ENCODE measurements around the gene GTF2H3. TPM values are rescaled to one million over a fixed set of nuclear protein-coding genes. Genes with fewer than 3 reads are reported as not detected.
A peak's percentile ranks its signal among the peaks of the same experiment; 100 is the strongest.
"Not testable (repeated sequence)": the region's sequence is repeated elsewhere in the genome, so short reads cannot be mapped to it uniquely, and the experiment has no call there.

The GTF2H3 gene
- total RNA-seq, 1 donor from 2014 or later = 14.6 TPM

GRCh38 chr12:123603495-123603894 lies 30.1 kb upstream of the GTF2H3 start:
- H3K36me3 ChIP-seq (ENCODE audit: control insufficient read depth in 3 of 3, insufficient read depth in 3 of 3, low read length in 3 of 3) = peaks cover 24 to 36% (median 31%) of the 10 kb centered on the region in 3 donors
- H3K9ac ChIP-seq (ENCODE audit: low read depth in 1 of 3, low read length in 3 of 3) = not testable (repeated sequence)

GRCh38 chr12:123607756-123608155 lies 25.9 kb upstream of the GTF2H3 start:
- Histone ChIP-seq H3K9me3 (ENCODE audit: control insufficient read depth in 3 of 3, low read length in 3 of 3) (no peaks in the 10 kb centered on the region), H3K9ac (ENCODE audit: low read depth in 1 of 3, low read length in 3 of 3) (no peak overlapping the region), H3K36me3 (ENCODE audit: control insufficient read depth in 3 of 3, insufficient read depth in 3 of 3, low read length in 3 of 3) (peaks cover 50 to 65% (median 65%) of the 10 kb centered on the region in 3 donors), H3K27me3 (ENCODE audit: control insufficient read depth in 3 of 3, insufficient read depth in 3 of 3, low read length in 3 of 3) (no peaks in the 10 kb centered on the region), H3K4me1 (ENCODE audit: control insufficient read depth in 3 of 3, insufficient read depth in 3 of 3, low read length in 3 of 3) (peaks cover 5 to 10% (median 6%) of the 10 kb centered on the region in 3 donors), H3K4me3 (ENCODE audit: low read length in 3 of 3) (no peak overlapping the region), H3K27ac (ENCODE audit: low read depth, low read length) (no peak overlapping the region)

More at GRCh38 chr12:123603495-123603894, 30.1 kb upstream of the GTF2H3 start:
- not testable (repeated sequence) for H3K4me3 ChIP-seq (ENCODE audit: low read length in 3 of 3); H3K27ac ChIP-seq (ENCODE audit: low read depth, low read length); H3K27me3 ChIP-seq (ENCODE audit: control insufficient read depth in 3 of 3, insufficient read depth in 3 of 3, low read length in 3 of 3); H3K9me3 ChIP-seq (ENCODE audit: control insufficient read depth in 3 of 3, low read length in 3 of 3)
- peaks cover 19 to 29% (median 20%) of the 10 kb centered on the region in 3 donors for H3K4me1 ChIP-seq (ENCODE audit: control insufficient read depth in 3 of 3, insufficient read depth in 3 of 3, low read length in 3 of 3)

GRCh38 chr12:123608182-123608581 lies 25.4 kb upstream of the GTF2H3 start:
- no peak overlapping the region for H3K9ac ChIP-seq (ENCODE audit: low read depth in 1 of 3, low read length in 3 of 3)

GRCh38 chr12:123614110-123614509 lies 19.5 kb upstream of the GTF2H3 start:
- no peaks in the 10 kb centered on the region for H3K9me3 ChIP-seq (ENCODE audit: control insufficient read depth in 3 of 3, low read length in 3 of 3)
- H3K9ac ChIP-seq (ENCODE audit: low read depth in 1 of 3, low read length in 3 of 3) = peak overlapping the region in 1 of 3 donors; percentile 25
- no peaks in the 10 kb centered on the region for H3K27me3 ChIP-seq (ENCODE audit: control insufficient read depth in 3 of 3, insufficient read depth in 3 of 3, low read length in 3 of 3)
- H3K36me3 ChIP-seq (ENCODE audit: control insufficient read depth in 3 of 3, insufficient read depth in 3 of 3, low read length in 3 of 3) = peaks cover 68 to 83% (median 82%) of the 10 kb centered on the region in 3 donors
- no peak overlapping the region for H3K4me3 ChIP-seq (ENCODE audit: low read length in 3 of 3)
- peaks cover 0 to 2% (median 0%) of the 10 kb centered on the region in 3 donors for H3K4me1 ChIP-seq (ENCODE audit: control insufficient read depth in 3 of 3, insufficient read depth in 3 of 3, low read length in 3 of 3)
- H3K27ac ChIP-seq (ENCODE audit: low read depth, low read length) = no peak overlapping the region

More at GRCh38 chr12:123608182-123608581, 25.4 kb upstream of the GTF2H3 start:
- no peak overlapping the region for H3K27ac ChIP-seq (ENCODE audit: low read depth, low read length)
- H3K4me3 ChIP-seq (ENCODE audit: low read length in 3 of 3) = no peak overlapping the region
- peaks cover 53 to 69% (median 69%) of the 10 kb centered on the region in 3 donors for H3K36me3 ChIP-seq (ENCODE audit: control insufficient read depth in 3 of 3, insufficient read depth in 3 of 3, low read length in 3 of 3)
- H3K27me3 ChIP-seq (ENCODE audit: control insufficient read depth in 3 of 3, insufficient read depth in 3 of 3, low read length in 3 of 3) = no peaks in the 10 kb centered on the region
- no peaks in the 10 kb centered on the region for H3K9me3 ChIP-seq (ENCODE audit: control insufficient read depth in 3 of 3, low read length in 3 of 3)
- peaks cover 1 to 6% (median 2%) of the 10 kb centered on the region in 3 donors for H3K4me1 ChIP-seq (ENCODE audit: control insufficient read depth in 3 of 3, insufficient read depth in 3 of 3, low read length in 3 of 3)

GRCh38 chr12:123614531-123614930 lies 19.1 kb upstream of the GTF2H3 start:
- Histone ChIP-seq H3K27ac (ENCODE audit: low read depth, low read length) (no peak overlapping the region), H3K36me3 (ENCODE audit: control insufficient read depth in 3 of 3, insufficient read depth in 3 of 3, low read length in 3 of 3) (peaks cover 64 to 80% (median 79%) of the 10 kb centered on the region in 3 donors)

GRCh38 chr12:123617144-123617543 lies 16.5 kb upstream of the GTF2H3 start:
- no peak overlapping the region for H3K27ac ChIP-seq (ENCODE audit: low read depth, low read length)
- H3K27me3 ChIP-seq (ENCODE audit: control insufficient read depth in 3 of 3, insufficient read depth in 3 of 3, low read length in 3 of 3) = no peaks in the 10 kb centered on the region
- peaks cover 0 to 2% (median 0%) of the 10 kb centered on the region in 3 donors for H3K4me1 ChIP-seq (ENCODE audit: control insufficient read depth in 3 of 3, insufficient read depth in 3 of 3, low read length in 3 of 3)
- H3K9ac ChIP-seq (ENCODE audit: low read depth in 1 of 3, low read length in 3 of 3) = no peak overlapping the region
- H3K9me3 ChIP-seq (ENCODE audit: control insufficient read depth in 3 of 3, low read length in 3 of 3) = no peaks in the 10 kb centered on the region
- H3K4me3 ChIP-seq (ENCODE audit: low read length in 3 of 3) = no peak overlapping the region
- H3K36me3 ChIP-seq (ENCODE audit: control insufficient read depth in 3 of 3, insufficient read depth in 3 of 3, low read length in 3 of 3) = peaks cover 69 to 84% (median 78%) of the 10 kb centered on the region in 3 donors

More at GRCh38 chr12:123614531-123614930, 19.1 kb upstream of the GTF2H3 start:
- H3K4me1 ChIP-seq (ENCODE audit: control insufficient read depth in 3 of 3, insufficient read depth in 3 of 3, low read length in 3 of 3) = peaks cover 0 to 2% (median 0%) of the 10 kb centered on the region in 3 donors
- no peaks in the 10 kb centered on the region for H3K27me3 ChIP-seq (ENCODE audit: control insufficient read depth in 3 of 3, insufficient read depth in 3 of 3, low read length in 3 of 3)
- peak overlapping the region in 1 of 3 donors; percentile 25 for H3K9ac ChIP-seq (ENCODE audit: low read depth in 1 of 3, low read length in 3 of 3)
- H3K9me3 ChIP-seq (ENCODE audit: control insufficient read depth in 3 of 3, low read length in 3 of 3) = no peaks in the 10 kb centered on the region
- H3K4me3 ChIP-seq (ENCODE audit: low read length in 3 of 3) = no peak overlapping the region

GRCh38 chr12:123617580-123617979 lies 16.0 kb upstream of the GTF2H3 start:
- Histone ChIP-seq H3K36me3 (ENCODE audit: control insufficient read depth in 3 of 3, insufficient read depth in 3 of 3, low read length in 3 of 3) (peaks cover 70 to 84% (median 78%) of the 10 kb centered on the region in 3 donors), H3K4me3 (ENCODE audit: low read length in 3 of 3) (no peak overlapping the region), H3K27ac (ENCODE audit: low read depth, low read length) (no peak overlapping the region), H3K4me1 (ENCODE audit: control insufficient read depth in 3 of 3, insufficient read depth in 3 of 3, low read length in 3 of 3) (peaks cover 0 to 2% (median 0%) of the 10 kb centered on the region in 3 donors), H3K9ac (ENCODE audit: low read depth in 1 of 3, low read length in 3 of 3) (no peak overlapping the region), H3K9me3 (ENCODE audit: control insufficient read depth in 3 of 3, low read length in 3 of 3) (no peaks in the 10 kb centered on the region), H3K27me3 (ENCODE audit: control insufficient read depth in 3 of 3, insufficient read depth in 3 of 3, low read length in 3 of 3) (no peaks in the 10 kb centered on the region)

GRCh38 chr12:123621101-123621500 lies 12.5 kb upstream of the GTF2H3 start:
- peaks cover 60 to 74% (median 69%) of the 10 kb centered on the region in 3 donors for H3K36me3 ChIP-seq (ENCODE audit: control insufficient read depth in 3 of 3, insufficient read depth in 3 of 3, low read length in 3 of 3)
- H3K9ac ChIP-seq (ENCODE audit: low read depth in 1 of 3, low read length in 3 of 3) = no peak overlapping the region
- no peak overlapping the region for H3K27ac ChIP-seq (ENCODE audit: low read depth, low read length)
- H3K27me3 ChIP-seq (ENCODE audit: control insufficient read depth in 3 of 3, insufficient read depth in 3 of 3, low read length in 3 of 3) = no peaks in the 10 kb centered on the region
- H3K9me3 ChIP-seq (ENCODE audit: control insufficient read depth in 3 of 3, low read length in 3 of 3) = no peaks in the 10 kb centered on the region
- no peaks in the 10 kb centered on the region for H3K4me1 ChIP-seq (ENCODE audit: control insufficient read depth in 3 of 3, insufficient read depth in 3 of 3, low read length in 3 of 3)
- no peak overlapping the region for H3K4me3 ChIP-seq (ENCODE audit: low read length in 3 of 3)

GRCh38 chr12:123621619-123622530 lies 11.8 kb upstream of the GTF2H3 start:
- Histone ChIP-seq H3K27me3 (ENCODE audit: control insufficient read depth in 3 of 3, insufficient read depth in 3 of 3, low read length in 3 of 3) (no peaks in the 10 kb centered on the region), H3K4me3 (ENCODE audit: low read length in 3 of 3) (no peak overlapping the region), H3K27ac (ENCODE audit: low read depth, low read length) (no peak overlapping the region), H3K9me3 (ENCODE audit: control insufficient read depth in 3 of 3, low read length in 3 of 3) (no peaks in the 10 kb centered on the region), H3K4me1 (ENCODE audit: control insufficient read depth in 3 of 3, insufficient read depth in 3 of 3, low read length in 3 of 3) (no peaks in the 10 kb centered on the region), H3K36me3 (ENCODE audit: control insufficient read depth in 3 of 3, insufficient read depth in 3 of 3, low read length in 3 of 3) (peaks cover 61 to 74% (median 69%) of the 10 kb centered on the region in 3 donors), H3K9ac (ENCODE audit: low read depth in 1 of 3, low read length in 3 of 3) (no peak overlapping the region)

- Histone ChIP-seq H3K4me3 (ENCODE audit: low read length in 3 of 3) (peak overlapping the region; percentile 94 to 99 (median 99)), H3K9ac (ENCODE audit: low read depth in 1 of 3, low read length in 3 of 3) (peak overlapping the region; percentile 88 to 97 (median 96)), H3K27ac (ENCODE audit: low read depth, low read length) (peak overlapping the region; percentile 84), H3K9me3 (ENCODE audit: control insufficient read depth in 3 of 3, low read length in 3 of 3) (no peaks in the 10 kb centered on the region), H3K27me3 (ENCODE audit: control insufficient read depth in 3 of 3, insufficient read depth in 3 of 3, low read length in 3 of 3) (no peaks in the 10 kb centered on the region), H3K4me1 (ENCODE audit: control insufficient read depth in 3 of 3, insufficient read depth in 3 of 3, low read length in 3 of 3) (peaks cover 7 to 22% (median 10%) of the 10 kb centered on the region in 3 donors), H3K36me3 (ENCODE audit: control insufficient read depth in 3 of 3, insufficient read depth in 3 of 3, low read length in 3 of 3) (peaks cover 16 to 20% (median 18%) of the 10 kb centered on the region in 3 donors)
Observed at GRCh38 chr12:123634142-123634561, 523 bp downstream of the GTF2H3 start.
